NCI-H2107 (cell line): ENCODE results near the gene CUEDC1.
"Not testable (repeated sequence)": the region's sequence is repeated elsewhere in the genome, so short reads cannot be mapped to it uniquely, and the experiment has no call there.

Source experiments
- DNase-seq: peaks from one replicate; lab custom pipeline; 2025; lab: John Stamatoyannopoulos, UW

CUEDC1 gene

GRCh38 chr17:57984936-57985674 lies 29.9 kb upstream of the CUEDC1 start:
- no peak for DNase-seq

- no peak for DNase-seq
These were observed 29.2 kb upstream of the CUEDC1 start for GRCh38 chr17:57984261-57984890.

- no peak for DNase-seq
These were observed 28.2 kb upstream of the CUEDC1 start for GRCh38 chr17:57983446-57983845.

- no peak for DNase-seq
These were observed 27.4 kb upstream of the CUEDC1 start for GRCh38 chr17:57982452-57983170.

GRCh38 chr17:57980522-57980921 lies 25.3 kb upstream of the CUEDC1 start:
- DNase-seq, result no peak

- DNase-seq, result no peak
These were observed 23.9 kb upstream of the CUEDC1 start for GRCh38 chr17:57979076-57979475.

- DNase-seq, result no peak
These were observed 21.4 kb upstream of the CUEDC1 start for GRCh38 chr17:57976594-57976993.

- DNase-seq, result no peak
These were observed 19.8 kb upstream of the CUEDC1 start for GRCh38 chr17:57975044-57975443.

- DNase-seq, result not testable (repeated sequence)
These were observed 19.0 kb upstream of the CUEDC1 start for GRCh38 chr17:57974053-57974824.

GRCh38 chr17:57972151-57972550 lies 16.9 kb upstream of the CUEDC1 start:
- no peak for DNase-seq

- no peak for DNase-seq
These were observed 16.4 kb upstream of the CUEDC1 start for GRCh38 chr17:57971572-57971971.

GRCh38 chr17:57970710-57971109 lies 15.5 kb upstream of the CUEDC1 start:
- no peak for DNase-seq

GRCh38 chr17:57968456-57968855 lies 13.2 kb upstream of the CUEDC1 start:
- DNase-seq, result no peak

- DNase-seq, result no peak
These were observed 11.7 kb upstream of the CUEDC1 start for GRCh38 chr17:57966875-57967274.

- DNase-seq, result no peak
These were observed 11.0 kb upstream of the CUEDC1 start for GRCh38 chr17:57966246-57966645.

GRCh38 chr17:57965521-57966160 lies 10.4 kb upstream of the CUEDC1 start:
- DNase-seq, result no peak

- DNase-seq, result no peak
These were observed 7.9 kb upstream of the CUEDC1 start for GRCh38 chr17:57963149-57963511.

- DNase-seq, result no peak
These were observed 7.3 kb upstream of the CUEDC1 start for GRCh38 chr17:57962279-57963148.

- DNase-seq, result no peak
These were observed 4.7 kb upstream of the CUEDC1 start for GRCh38 chr17:57959929-57960328.

- DNase-seq, result not testable (repeated sequence)
These were observed 3.2 kb upstream of the CUEDC1 start for GRCh38 chr17:57958391-57958790.

GRCh38 chr17:57957886-57958285 lies 2.7 kb upstream of the CUEDC1 start:
- DNase-seq, result no peak
